OCI-LY7 (cell line): ENCODE measurements around the gene ANKRD13D.

ENCODE experiments used
- EZH2phosphoT487 ChIP-seq: fragments of 200-600 bp; sonication (generic); IDR thresholded peaks from 2 replicates; pipeline ENCODE4 v1.6.1; 2018; ENCODE audit warnings: low read depth, borderline replicate concordance, mild to moderate bottlenecking, mixed run types, antibody characterized with exemption, low read length, moderate library complexity, mixed read lengths
- TF ChIP-seq, protein P1 (sequence below): fragments of 200-600 bp; sonication (generic); conservative IDR thresholded peaks from 2 replicates; pipeline ENCODE4 v1.5.1; 2014; ENCODE audit warnings: mild to moderate bottlenecking, antibody characterized with exemption, low read length, moderate library complexity, mixed read lengths

DNA sequence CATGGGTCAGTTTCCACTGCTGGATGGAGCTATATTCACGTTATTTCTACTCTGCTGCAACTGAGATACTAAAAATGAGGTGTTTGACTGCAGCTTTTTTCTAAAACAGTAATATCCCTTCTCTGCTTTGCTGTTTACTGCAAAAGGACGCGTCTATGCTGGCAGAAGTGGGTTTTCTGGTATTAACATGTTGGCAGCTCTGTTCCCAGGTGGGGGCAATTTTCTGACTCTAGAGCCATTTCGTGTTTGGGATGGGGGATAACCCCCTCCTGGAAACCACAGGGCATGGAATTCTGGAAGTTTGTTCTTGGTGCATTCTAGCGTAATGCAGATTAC, 17.9 kb upstream of the ANKRD13D start:
- TF ChIP-seq, protein P1, sequence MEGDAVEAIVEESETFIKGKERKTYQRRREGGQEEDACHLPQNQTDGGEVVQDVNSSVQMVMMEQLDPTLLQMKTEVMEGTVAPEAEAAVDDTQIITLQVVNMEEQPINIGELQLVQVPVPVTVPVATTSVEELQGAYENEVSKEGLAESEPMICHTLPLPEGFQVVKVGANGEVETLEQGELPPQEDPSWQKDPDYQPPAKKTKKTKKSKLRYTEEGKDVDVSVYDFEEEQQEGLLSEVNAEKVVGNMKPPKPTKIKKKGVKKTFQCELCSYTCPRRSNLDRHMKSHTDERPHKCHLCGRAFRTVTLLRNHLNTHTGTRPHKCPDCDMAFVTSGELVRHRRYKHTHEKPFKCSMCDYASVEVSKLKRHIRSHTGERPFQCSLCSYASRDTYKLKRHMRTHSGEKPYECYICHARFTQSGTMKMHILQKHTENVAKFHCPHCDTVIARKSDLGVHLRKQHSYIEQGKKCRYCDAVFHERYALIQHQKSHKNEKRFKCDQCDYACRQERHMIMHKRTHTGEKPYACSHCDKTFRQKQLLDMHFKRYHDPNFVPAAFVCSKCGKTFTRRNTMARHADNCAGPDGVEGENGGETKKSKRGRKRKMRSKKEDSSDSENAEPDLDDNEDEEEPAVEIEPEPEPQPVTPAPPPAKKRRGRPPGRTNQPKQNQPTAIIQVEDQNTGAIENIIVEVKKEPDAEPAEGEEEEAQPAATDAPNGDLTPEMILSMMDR, result no peak
- no peak for TF ChIP-seq EZH2phosphoT487
